ENCODE measurements around the gene CEACAM4.

Gene CEACAM4

DNA sequence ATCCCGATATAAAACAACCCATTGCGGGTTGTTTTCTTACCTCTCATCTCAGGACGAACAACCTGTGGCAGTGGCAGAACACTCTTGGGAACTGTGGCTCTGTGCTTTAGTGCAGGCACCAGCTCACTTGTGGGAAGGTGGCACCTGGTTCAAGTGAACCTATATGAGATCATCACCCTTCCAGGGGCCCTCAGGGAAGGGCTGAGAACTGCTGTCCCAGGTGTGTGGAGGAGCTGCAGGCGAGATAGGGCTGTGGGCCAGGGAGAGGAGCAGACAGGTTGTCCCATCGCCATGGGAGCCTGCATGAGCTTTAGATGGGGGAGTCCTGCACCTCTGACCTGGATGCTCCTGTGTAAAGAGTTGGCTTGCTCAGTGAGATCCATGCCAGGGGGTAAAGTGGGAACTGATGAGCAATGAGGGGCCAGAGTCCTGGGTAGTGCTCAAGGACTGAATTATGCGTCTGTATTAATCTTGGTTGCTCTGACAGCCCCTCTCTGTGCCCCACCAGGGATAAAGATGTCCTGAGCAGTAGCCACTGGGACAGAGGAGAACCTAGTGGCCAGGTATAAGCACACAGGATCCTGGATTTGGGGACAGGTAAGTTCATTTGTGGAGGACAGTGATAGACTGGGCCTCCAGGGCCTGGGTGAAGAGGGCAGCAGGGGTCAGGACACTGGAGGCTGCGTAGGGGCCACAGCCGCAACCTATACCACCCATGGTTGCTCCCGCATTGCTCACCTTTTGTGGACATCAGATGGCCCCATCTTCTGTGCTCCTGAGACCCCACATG lies 8.7 kb downstream of the CEACAM4 start:
- no peak for DNase-seq (ENCODE audit: low read depth, low spot score)

DNA sequence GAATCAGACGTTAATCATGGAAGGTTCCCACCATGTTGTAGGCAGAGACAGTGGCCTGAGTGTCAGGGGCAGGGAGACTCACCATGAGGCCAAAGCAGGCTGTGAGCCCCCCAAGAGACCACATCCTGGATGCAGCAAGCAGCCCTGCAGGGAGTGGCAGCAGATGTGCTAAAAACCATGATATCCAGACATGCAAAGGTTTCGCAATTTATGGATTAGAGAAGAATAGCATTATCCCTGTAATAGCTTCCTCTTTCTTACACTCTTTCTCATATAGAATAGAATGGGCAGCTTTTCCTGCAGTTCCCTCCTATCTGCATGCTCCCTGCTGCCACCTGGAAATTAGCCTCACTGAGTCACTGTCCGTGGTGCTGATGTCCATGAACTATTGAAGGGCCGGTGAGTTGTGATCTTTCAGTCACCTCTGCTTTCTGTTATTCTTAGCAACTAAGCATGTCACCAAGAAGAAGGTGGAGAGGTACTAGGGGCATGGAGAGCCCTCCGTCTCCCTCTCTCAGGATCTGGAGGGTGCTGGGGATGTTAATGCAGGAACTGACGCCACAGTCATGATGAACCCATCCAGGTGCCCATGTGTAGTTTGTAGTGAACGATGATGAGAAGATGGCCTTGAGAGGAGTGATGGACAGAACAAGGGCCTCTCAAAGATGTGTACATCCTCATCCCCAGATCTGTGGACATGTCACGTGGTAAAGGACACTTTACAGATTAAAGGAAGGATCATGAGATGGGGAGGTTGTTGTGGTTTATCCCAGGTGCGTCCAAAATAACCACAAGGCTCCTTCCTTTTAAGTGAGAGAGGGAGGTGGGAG lies 9.9 kb downstream of the CEACAM4 start:
- no peak for DNase-seq (ENCODE audit: low read depth, low spot score)

DNA sequence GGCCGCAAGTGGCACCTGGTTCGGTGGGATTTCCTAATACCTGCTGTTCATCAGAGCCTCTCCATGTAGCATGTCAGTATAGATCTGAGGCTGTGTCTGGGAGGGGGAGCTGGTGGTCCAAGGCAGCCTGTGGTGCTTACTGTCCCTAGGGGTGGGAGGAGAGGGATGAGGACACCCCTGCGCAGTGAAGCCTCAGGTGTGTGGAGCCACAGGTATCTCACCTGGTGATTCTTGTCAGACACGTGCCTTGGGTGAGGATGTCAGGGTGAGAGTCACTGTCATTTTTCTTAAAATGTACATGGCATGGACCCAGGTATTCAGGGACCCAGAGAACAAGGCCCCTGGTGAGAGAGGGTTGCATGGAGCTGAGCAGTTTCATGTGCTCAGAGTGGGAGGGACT lies 11.7 kb downstream of the CEACAM4 start:
- DNase-seq (ENCODE audit: low read depth, low spot score) = no peak

DNA sequence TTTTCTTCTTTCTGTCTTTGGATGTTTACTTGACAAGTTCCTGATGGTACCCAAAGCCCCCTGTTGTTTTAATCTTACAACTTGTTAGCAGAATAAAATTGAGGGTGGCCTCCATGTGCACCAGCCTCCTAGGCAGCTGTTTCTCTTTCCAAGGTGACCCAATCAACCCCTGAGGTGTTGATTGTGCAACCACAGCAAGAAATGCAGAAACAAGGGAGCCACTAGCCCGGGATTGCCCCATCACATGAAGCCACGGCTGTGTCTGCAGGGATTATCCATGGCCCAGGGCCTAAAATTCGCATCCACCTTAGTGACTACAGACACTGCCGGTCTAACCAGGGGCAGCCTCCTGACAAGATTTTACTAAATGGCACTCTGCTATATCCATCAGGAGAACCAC lies 14.4 kb downstream of the CEACAM4 start:
- no peak for DNase-seq (ENCODE audit: low read depth, low spot score)

DNA sequence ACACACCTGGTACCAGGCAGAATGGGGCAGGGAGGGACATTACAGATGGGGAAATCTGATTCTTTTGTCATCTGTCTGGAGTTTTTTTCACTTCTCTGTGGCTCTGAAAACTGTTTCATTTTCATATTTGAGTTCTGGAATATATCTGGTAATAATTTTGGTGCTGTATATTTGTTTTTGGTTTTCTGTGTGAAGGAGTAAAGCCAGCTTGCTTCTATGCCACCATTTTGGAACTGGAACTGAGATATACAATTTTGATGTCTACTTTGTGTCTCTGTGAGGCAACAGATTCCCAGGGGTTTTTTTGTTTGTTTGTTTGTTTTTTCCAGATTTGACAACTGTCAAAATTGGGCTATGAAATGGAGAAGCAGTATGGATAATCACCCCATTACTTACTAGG lies 16.1 kb downstream of the CEACAM4 start:
- no peak for DNase-seq (ENCODE audit: low read depth, low spot score)

DNA sequence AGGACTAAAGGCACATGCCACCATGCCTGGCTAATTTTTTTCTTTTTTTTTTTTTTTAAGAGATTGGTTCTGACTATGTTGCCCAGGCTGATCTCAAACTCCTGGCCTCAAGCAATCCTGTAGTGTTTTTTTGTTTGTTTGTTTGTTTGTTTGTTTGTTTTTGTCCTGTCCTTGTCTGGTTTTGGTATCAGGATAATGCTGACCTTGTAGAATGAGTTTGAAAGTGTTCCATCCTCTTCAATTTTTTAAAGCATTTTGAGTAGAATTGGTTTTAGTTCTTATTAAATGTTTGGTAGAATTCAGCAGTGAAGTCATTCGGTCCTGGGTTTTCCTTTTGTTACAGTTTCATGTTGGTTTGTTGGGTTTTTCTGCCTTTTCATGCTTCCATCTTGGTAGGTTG lies 19.2 kb downstream of the CEACAM4 start:
- no peak for DNase-seq (ENCODE audit: low read depth, low spot score)

DNA sequence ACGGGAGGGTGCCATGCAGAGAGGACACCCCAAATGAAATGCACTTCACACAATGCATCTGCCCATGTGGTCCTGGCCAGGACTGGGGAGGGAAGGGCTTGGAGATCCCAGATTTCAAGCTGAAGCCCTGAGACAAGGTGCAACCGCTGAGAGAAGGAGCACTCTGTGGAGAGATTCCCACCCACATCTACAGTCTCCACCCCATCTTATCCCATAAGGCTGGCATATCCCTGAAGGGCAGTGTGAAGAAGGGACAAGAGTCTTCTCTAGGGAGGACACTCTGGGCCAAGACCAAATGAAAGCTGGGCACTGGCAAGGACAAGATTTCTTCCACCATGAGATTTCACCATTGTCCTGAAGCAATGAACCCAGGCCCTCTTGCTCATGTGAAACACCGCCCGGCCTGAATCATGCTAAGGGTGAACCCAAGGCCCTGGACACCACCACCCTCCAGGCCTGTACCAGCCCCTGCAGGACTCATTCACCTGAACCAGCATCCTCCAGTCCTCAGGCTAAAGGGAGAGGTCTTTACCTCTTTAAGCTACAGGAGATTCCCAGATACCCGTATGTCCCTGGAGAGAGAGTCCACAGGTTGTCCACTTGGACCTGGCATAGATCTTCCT lies 20.5 kb downstream of the CEACAM4 start:
- DNase-seq (ENCODE audit: low read depth, low spot score) = no peak

DNA sequence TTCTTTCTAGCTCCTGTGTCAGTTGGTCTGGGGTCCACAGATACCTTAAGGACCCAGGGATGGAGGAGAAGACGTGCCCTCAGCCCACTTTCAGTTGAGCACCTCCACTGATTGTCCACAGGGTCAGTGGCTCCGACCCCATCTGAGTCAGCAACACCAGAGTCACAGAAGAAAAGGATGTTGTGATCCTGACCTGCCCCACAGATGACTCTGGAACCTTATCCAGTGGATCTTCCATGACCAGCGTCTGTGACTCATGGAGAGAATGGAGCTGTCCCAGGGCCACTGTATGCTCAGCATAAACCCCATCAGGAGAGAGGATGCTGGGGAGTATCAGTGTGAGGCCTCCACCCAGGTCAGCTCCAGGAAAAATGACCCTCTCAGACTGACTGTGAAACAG lies 22.0 kb downstream of the CEACAM4 start:
- DNase-seq (ENCODE audit: low read depth, low spot score) = no peak

DNA sequence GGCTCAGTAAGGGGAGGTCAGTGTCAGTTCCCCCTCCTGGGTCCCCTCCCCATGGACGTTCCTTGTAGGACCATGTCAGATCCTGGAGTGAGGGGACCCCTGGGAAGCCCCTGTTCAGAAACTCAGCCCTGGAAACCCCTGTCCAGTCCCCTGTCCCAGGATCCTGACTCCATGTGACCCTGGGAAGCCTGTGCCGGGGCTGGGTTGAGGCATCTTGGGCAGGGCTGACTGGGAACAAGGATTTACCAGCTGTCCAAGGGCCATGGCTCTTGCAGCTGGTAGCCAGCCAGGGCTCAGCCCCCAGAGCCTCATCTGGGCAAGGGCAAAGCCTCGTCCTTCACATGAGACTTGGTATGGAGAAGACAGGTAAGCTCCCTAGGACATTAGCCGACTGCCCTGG lies 25.1 kb downstream of the CEACAM4 start:
- no peak for DNase-seq (ENCODE audit: low read depth, low spot score)

DNA sequence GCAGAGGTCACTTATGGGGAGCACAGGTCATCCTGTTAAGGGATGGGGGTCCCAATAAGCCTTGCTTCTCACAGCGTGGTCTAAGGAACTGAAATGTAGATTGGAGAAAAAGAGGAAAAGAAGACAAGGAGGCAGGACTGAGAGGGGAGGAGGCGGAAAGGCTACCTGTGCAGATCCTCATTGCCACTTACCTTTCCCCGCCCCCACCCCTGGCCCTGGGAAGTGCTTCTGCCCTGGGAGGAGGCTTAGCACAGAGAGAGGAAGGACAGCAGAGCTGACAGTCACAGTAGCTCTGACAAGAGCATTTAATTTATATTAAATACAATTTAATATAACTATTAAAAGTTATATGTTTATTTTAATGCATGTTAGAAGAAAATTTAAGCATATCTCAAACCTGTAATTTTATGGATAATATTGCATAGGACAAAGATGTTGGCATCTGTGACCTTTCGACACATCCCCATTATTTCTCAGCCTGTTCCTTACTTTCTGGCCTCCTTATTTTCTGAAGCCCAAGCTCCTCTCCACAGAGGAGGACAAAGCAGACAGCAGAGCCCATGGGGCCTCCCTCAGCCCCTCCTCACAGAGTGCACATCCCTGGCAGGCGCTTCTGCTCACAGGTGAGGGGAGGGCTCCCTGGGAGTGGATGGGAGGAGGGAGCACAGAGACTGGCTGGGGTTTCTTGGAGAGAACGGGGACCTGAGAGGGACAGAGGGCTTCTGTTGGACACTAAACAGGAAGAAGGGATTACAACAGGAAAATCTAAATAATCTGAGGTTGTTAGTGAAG lies 27.5 kb downstream of the CEACAM4 start:
- DNase-seq (ENCODE audit: low read depth, low spot score) = no peak

DNA sequence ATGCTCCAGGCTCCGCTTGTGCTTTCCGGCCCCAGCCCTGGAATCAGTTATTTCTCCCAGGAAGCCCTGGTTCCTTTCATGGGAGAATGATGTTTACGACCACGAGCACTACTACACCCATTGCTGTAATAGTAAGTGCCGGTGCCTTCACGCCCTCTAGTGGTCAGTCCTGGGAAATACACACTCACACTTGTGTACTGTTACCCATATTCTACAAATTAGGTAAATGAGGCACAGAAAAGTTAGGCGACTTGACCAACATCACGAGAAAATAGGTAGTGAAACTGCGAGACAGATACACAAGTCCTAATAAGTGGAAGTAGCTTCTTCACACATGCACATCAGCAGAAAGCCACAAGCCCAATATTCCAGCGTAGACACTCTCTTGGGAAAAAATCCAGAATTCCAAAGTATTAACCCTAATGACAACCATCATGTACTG lies 29.3 kb downstream of the CEACAM4 start:
- no peak for DNase-seq (ENCODE audit: low read depth, low spot score)

DNA sequence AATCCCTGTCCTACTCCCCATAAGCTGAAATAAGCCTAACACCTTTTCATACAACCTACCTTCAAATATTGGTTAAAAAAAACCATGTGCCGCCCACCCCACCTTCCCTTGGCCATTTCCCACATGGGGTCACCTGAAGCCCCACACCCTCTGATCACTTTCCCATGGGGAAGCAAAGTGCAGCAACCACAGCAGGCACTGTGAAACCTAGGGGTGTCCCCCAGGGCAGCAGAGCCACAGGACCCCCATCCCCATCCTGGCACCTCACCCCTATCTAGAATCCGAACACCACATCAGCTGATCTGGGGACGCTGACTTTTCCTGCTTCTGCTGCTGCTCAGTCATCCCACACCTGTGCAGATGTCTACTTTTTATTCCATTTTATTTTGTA lies 31.0 kb downstream of the CEACAM4 start:
- DNase-seq (ENCODE audit: low read depth, low spot score) = no peak

DNA sequence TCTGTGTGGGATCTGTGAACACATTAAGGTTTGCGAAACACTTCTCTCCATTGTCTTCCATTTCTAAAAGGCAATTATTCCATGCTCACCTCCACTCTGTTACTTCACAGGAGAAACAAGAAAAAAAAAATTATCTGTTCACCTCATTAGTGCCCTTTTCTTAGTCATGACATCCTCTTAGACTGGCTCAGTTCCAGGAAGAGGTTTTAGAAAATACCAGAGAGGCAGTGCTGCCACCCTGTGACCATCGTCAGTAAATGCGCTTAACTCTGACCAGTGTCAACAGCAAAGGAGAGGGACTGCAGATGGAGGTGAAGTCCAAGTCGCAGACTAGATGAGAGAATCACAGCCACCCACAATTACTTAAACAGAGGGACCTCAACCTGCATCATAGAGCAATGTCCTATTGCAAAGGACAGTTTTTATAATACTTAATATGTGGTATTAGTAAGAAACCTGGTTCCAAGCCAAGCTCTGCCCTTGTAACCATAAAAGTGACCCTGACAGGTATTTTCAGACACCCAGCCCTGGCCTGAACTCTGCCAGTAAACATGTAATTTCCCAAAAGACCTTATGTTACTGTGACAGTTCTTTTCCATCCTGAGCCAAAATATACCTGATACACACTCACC lies 31.5 kb downstream of the CEACAM4 start:
- DNase-seq (ENCODE audit: low read depth, low spot score) = no peak

DNA sequence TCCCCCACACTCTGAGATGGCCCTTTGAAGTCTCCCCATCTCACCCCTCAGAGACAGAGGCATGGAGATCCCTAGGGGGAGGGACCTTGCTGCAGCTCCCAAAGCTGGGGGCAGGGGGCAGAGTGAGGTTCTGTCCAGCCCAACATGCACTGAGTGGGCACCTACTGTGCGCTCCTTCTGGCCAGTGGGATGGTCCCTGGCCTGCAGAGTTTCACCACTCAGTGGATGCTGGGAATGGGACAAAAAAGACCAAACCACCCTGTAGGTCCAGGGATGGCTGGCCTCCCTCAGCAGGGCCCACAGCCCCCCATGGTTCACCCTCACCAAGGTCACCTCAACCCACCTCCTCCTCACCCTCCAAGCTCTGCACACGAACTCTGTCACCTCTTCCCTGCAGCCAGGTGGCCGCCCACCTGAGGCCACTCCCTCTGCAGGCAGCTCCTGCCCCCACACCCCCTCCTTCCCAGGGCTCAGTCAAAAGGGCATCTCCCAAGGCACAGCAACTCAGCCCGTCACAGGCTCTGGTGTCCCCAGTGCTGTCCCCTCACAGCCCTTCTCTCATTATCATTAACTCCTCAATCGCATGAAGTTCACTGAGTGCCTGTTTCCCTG lies 34.8 kb downstream of the CEACAM4 start:
- DNase-seq (ENCODE audit: low read depth, low spot score) = no peak

DNA sequence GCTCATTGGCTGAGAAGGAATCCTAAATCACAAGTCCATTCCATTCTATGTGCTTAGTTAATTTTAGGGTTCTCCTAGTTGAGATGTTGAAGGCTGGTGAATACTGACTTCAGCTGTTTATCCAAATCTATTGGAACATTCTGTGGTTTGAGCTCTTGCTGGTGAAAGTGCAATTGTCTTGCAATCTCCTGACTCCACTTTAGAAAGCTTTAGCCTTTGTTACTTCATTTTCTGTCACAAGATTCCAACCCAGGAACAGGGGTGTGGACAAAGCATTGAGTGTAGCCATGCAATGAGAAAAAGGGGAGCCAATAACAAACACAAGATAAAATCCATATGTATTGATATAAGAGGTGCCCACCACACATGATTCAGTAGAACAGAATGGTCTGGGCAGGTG lies 35.9 kb downstream of the CEACAM4 start:
- no peak for DNase-seq (ENCODE audit: low read depth, low spot score)

DNA sequence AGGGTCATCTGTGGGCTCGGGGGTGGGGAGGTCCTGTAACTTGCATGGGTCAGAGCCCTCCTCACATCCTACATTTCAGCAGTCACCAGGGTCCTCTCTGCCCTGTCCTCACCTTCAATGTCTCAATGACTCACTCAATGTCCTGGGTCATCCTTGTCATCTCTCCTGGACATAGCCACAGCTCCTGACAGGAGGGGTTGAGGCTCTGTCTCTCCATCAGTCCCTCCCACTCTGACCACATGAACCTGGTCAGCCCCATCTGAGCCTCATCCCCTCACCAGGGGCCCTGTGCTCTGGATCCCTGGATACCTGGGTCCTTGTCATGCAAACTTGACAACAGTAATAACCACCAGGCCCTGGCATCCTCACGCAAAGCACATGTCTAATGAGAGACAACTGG lies 37.5 kb downstream of the CEACAM4 start:
- no peak for DNase-seq (ENCODE audit: low read depth, low spot score)

DNA sequence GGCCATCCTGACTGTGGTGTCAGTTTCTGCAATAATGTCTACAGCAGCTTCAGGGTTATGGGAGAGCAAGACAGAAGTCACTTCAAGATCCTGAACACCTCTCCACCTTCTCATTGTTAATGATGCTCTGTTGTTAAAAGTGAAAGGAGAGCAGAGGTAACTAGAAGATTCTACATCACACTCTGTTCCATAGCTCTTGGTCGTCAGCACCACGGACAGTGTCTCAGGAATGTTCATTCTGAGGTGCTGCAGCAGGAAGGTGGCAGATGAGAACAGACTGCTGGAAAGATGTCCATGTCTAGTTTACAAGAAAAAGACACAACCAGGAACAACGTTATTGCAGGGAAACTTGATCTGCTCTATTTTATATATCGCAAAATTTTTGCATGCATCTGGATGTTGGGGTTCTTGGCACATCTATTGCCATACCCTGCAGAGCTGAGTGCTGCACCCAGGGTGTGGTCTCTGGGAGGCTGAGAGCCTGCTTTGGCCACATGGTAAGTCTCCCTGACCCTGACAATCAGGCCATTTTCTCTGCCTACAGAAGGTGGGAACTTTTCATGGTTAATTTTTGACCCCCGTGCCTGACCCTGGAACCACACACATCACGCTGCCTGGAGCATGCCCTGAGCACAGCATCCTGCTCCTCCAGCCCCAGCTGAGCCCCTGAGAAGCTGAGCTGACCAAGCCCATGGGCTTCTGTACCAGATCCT lies 38.2 kb downstream of the CEACAM4 start:
- DNase-seq (ENCODE audit: low read depth, low spot score) = no peak

DNA sequence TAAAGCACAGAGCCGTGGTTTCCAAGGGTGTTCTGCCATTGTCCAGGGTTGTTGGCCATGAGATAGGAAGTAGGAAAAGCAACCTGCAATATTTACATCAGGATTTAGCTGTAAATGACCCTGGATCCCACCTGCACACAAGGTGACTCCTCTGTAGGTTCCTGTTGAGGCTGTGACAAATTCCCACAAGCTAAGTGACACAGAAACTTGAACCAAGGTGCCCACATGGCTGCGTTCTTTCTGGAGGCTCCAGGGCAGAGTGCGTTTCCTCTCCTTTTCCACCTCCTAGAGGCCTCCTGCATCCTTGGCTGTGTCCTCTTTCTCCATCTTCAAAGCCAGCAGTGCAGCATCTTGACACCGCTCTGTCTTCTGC lies 39.0 kb downstream of the CEACAM4 start:
- no peak for DNase-seq (ENCODE audit: low read depth, low spot score)

DNA sequence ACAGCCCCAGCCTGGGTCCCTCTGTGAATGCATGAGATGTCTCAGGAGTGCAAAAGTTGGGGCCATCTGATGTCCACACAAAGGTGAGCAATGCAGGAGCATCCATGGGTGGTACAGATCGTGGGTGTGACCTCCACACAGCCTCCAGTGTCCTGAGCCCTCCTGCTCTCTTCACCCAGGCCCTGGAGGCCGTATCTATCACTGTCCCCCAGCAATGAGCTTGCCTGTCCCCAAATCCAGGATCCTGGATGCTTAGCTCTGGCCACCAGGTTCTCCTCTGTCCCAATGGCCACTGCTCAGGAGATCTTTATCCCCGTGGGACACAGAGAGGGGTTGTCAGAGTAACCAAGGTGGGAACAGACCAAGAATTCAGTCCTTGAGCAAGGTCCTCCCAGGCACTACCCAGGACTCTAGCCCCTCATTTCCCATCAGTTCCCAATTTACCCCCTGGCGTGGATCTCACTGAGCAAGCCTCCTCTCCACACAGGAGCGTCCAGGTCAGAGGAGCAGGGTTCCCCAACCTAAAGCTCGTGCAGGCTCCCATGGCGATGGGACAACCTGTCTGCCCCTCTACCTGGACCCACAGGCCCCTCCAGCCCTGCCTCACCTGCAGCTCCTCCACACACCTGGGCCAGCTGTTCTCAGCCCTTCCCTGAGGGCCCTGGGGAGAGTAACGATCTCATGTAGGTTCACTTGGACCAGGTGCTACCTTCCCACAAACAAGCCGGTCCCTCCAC lies 39.6 kb downstream of the CEACAM4 start:
- DNase-seq (ENCODE audit: low read depth, low spot score) = no peak

DNA sequence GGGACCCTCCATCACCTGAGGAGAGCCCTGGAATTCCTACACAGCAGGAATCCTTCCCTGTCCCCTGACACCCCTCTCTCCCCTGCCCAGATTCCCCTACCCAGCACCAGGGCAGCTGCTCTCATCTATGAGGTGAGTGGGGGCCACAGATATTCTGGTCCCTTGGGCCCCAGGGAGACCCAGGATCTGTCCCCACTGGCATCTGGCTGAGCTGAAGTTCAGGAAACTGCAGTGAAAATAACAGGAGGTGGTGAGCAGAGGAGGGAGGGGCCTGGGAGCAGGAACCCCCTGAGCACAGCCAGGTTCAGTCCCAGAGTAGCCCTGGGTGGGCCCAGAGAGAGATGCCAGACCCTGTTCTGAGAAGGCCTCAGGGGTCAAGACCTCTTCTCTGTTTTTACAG lies 40.8 kb downstream of the CEACAM4 start:
- no peak for DNase-seq (ENCODE audit: low read depth, low spot score)

All from iPS DF 19.7 (cell line).